ENCODE measurements around the gene IL11. TPM values are rescaled to one million over a fixed set of nuclear protein-coding genes. Genes with fewer than 3 reads are reported as not detected.

IL11 gene
- total and polyA plus RNA-seq, 5 donors, result not detected

DNA sequence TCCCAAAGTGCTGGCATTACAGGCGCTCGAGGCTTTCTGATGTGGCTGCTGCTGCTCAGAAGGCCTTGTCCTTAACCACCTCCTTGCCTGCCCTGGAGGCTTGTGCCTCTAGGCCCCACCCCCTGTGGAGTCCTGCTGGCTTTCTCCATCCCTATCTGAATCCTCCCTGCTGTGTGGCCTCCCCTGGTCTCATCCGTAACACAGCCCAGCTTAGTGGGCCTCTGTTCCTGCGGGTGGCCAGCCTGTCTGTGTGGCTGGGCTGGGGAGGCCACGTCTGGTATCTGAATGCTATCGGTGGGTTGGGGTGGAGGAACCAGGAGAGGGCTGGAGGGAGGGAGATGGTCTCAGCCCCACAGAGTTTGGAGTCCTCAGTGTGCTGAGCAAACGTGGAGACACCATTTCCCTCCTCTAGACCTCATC lies 20.2 kb upstream of the IL11 start:
- peak in 1 of 3 donors; percentile 31 for DNase-seq
- no peak for ATAC-seq
- Histone ChIP-seq H3K27ac (ENCODE audit: low read length) (no peak overlapping the region), H3K4me3 (ENCODE audit: low read length) (no peak overlapping the region), H3K4me1 (ENCODE audit: control insufficient read depth, insufficient read depth, low read length) (peaks cover 12% of the 10 kb centered on the region), H3K27me3 (ENCODE audit: control insufficient read depth, insufficient read depth) (no peaks in the 10 kb centered on the region), H3K9me3 (ENCODE audit: control insufficient read depth, low read length) (no peaks in the 10 kb centered on the region)
- intact Hi-C loops (cut with DNase I), result no loop called here
- WGBS, result 66% methylated on average over 7 of the region's 7 CpGs

DNA sequence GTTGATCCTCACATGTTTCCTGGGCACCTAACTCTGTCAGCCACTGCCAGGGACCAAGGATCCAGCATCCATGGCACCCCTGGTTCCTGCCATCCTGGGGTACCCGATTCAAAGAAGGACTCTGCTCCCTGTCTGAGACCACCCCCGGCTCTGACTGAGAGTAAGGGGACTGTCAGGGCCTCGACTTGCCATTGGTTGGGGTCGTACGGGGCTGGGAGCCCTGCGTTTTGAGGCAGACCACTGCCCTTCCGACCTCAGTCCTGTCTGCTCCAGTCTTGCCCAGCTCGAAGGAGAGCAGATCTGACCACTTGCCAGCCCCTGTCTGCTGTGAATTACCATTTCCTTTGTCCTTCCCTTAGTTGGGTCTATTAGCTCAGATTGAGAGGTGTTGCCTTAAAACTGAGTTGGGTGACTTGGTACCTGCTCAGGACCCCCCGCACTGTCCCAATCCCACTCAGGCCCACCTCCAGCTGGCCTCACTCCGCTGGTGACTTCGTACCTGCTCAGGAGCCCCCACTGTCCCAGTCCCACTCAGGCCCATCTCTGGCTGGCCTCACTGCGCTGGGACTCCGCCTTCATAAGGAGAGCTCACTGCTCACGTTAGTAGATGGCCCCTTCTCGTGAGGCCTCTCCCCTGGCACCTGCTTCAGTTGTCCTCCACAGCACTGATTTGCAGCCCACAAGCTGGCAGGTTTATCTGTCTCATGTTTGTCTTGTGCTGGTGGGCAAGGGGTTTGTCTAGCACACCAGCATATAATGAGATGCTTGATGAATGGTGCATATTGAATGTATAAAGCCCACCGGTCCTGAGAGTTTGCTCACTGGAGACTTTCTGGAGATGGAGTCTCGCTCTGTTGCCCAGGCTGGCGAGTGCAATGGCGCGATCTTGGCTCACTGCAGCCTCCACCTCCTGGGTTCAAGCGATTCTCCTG lies 19.4 kb upstream of the IL11 start:
- intact Hi-C loops (cut with DNase I), result loop anchor here in 1 of 4 donors (5.0 kb wide), 1 partner anchor 87 kb away; no protein-coding TSS in a partner anchor
- no peak for ATAC-seq
- H3K4me3 ChIP-seq (ENCODE audit: low read length), result no peak overlapping the region
- H3K27ac ChIP-seq (ENCODE audit: low read length), result no peak overlapping the region
- H3K27me3 ChIP-seq (ENCODE audit: control insufficient read depth, insufficient read depth), result no peaks in the 10 kb centered on the region
- H3K4me1 ChIP-seq (ENCODE audit: control insufficient read depth, insufficient read depth, low read length), result peaks cover 12% of the 10 kb centered on the region
- peak in 1 of 3 donors; percentile 38 for DNase-seq
- WGBS, result 81% methylated on average over 21 of the region's 21 CpGs
- H3K9me3 ChIP-seq (ENCODE audit: control insufficient read depth, low read length), result no peaks in the 10 kb centered on the region

DNA sequence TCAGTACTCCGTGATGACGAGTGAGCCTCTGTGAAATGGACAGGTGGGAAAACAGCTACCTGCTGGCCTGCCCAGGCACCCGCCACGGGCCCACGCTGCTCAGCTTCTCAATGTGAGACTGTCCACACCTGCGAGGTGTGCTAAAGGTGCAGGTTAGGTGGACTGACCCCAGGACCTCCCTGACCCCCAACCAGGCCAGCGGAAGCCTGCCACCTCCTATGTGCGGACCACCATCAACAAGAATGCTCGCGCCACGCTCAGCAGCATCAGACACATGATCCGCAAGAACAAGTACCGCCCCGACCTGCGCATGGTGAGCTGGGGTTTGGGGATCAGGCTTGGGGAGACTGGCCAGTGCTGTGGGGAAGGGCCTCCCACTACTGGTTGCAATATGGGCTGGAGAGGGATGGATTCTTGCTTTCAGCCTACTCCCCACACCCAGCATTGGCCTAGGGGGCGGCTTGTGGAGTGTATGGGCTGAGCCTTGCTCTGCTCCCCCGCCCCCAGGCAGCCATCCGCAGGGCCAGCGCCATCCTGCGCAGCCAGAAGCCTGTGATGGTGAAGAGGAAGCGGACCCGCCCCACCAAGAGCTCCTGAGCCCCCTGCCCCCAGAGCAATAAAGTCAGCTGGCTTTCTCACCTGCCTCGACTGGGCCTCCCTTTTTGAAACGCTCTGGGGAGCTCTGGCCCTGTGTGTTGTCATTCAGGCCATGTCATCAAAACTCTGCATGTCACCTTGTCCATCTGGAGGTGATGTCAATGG lies 17.7 kb upstream of the IL11 start:
- intact Hi-C loops (cut with DNase I), result loop anchor here in 1 of 4 donors (5.0 kb wide), 1 partner anchor 86 kb away; no protein-coding TSS in a partner anchor
- Histone ChIP-seq H3K27me3 (ENCODE audit: control insufficient read depth, insufficient read depth) (no peaks in the 10 kb centered on the region), H3K4me1 (ENCODE audit: control insufficient read depth, insufficient read depth, low read length) (peaks cover 12% of the 10 kb centered on the region), H3K9me3 (ENCODE audit: control insufficient read depth, low read length) (no peaks in the 10 kb centered on the region), H3K27ac (ENCODE audit: low read length) (no peak overlapping the region), H3K4me3 (ENCODE audit: low read length) (no peak overlapping the region)
- WGBS, result 82% methylated on average over 24 of the region's 24 CpGs
- ATAC-seq (no peak), DNase-seq (peak in 2 of 3 donors; percentile 48 to 55)

DNA sequence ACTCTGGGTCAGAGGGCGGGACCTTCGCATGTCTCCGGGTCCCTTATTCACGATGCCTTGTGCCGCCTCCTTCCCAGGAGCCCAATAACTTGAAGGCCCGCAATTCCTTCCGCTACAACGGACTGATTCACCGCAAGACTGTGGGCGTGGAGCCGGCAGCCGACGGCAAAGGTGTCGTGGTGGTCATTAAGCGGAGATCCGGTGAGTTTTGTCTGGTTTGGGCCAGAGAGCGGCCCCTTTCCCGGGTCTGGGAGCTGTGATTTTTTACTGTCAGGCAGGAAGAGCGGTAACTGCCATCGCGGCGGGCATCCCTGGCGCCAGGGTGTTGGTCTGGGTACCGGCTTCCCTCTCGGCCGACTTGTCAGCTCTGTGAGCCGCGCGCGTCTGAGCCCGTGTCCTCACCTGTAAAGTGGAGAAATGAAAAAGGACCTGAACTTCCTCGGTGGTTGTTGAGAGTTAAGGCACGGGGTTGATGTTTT lies 16.3 kb upstream of the IL11 start:
- H3K9me3 ChIP-seq (ENCODE audit: control insufficient read depth, low read length), result no peaks in the 10 kb centered on the region
- no peak for ATAC-seq
- 4% methylated on average over 33 of the region's 33 CpGs for WGBS
- H3K4me1 ChIP-seq (ENCODE audit: control insufficient read depth, insufficient read depth, low read length), result peaks cover 12% of the 10 kb centered on the region
- H3K27me3 ChIP-seq (ENCODE audit: control insufficient read depth, insufficient read depth), result no peaks in the 10 kb centered on the region
- intact Hi-C loops (cut with DNase I), result loop anchor here in 1 of 4 donors (5.0 kb wide), 1 partner anchor 84 kb away; no protein-coding TSS in a partner anchor
- DNase-seq, result peak in 2 of 3 donors; percentile 47 to 55
- peak overlapping the region; percentile 94 for H3K27ac ChIP-seq (ENCODE audit: low read length)
- peak overlapping the region; percentile 94 for H3K4me3 ChIP-seq (ENCODE audit: low read length)

DNA sequence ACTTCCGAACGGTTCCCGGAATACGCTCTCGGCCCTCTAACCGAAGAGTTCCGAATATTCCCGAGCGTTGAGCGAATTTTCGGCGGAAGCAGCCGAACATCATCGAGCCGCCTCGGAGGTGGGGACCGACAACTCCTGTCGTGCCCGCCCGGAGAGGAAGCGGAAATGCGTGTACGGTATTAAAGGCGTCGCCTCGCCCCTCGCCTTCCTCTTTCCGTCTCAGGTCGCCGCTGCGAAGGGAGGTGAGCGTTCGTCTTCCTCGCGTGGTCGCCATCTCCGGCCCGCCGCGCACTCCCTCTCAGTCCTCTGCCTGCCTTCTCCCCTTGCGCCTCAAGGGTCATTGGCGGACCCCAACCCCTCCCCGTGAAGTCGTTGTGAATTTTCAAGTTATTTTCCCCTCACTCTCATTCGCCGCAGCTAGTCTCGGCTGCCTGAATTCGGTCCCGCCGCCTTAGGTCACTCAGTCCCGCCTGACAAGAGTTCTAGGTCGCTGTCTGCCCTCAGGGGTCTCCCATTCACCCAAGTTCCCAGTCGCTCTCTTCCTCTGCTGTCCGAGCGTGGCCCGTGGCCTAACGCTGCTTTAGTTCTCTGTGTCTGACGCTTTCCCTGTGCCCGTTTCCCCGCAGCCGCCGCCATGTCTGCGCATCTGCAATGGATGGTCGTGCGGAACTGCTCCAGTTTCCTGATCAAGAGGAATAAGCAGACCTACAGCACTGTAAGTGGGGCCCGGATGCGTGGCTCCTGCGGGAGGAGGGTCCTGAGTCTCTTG lies 15.6 kb upstream of the IL11 start, which contains the start of gene RPL28:
TSS of gene RPL28 (plus strand) at position 209 of the 769 bp plus-strand sequence. CDS start at position 635, 426 bp downstream.
- under 1% methylated on average over 68 of the region's 68 CpGs for WGBS
- Histone ChIP-seq H3K27me3 (ENCODE audit: control insufficient read depth, insufficient read depth) (no peaks in the 10 kb centered on the region), H3K27ac (ENCODE audit: low read length) (peak within 1 kb of the TSS; percentile 99), H3K9me3 (ENCODE audit: control insufficient read depth, low read length) (no peaks in the 10 kb centered on the region), H3K4me3 (ENCODE audit: low read length) (peak within 1 kb of the TSS; percentile 94), H3K4me1 (ENCODE audit: control insufficient read depth, insufficient read depth, low read length) (peaks cover 12% of the 10 kb centered on the region)
- intact Hi-C loops (cut with DNase I), result loop anchor here in 1 of 4 donors (5.0 kb wide), 1 partner anchor 84 kb away; no protein-coding TSS in a partner anchor
- DNase-seq (peak; percentile 98 to 99 (median 99)), ATAC-seq (peak; percentile 92 to 93)

DNA sequence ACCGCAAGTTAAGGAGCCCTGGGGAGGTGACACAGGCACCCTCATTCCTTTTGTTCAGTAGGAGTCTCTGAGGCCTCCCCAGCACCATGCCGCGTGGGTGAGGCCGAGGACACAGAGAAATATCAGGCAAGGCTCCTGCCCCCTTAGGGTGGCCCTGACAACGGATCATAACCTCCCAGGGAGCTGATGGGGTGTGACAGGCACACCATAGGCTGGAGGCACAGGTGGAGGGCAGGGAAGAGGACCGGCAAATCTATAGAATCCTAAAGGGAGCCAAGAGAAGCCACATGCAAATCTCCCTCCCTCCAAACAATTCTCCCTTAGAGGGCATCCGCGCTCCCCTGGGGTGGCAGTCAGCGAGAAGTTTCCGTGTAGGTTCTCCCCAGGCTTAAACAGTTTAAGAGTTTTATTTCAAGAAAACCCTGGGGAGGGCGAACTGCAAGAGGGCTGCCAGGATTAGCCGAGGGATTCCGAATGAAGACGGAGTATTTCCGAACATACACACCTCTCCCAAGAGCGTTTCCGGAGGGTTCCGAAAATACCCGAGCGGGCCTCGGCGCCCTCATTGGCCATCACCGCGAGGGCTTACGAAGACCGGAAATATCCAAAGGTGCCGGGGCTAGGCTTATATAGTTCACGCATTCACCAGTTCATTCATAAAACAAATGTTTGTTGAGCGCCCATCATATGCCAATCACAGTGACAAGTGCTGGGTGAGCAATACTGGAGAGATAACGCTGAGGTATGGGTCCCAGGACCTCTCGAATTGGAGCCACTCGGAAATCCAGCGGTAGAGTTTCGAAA lies 14.9 kb upstream of the IL11 start:
- ATAC-seq (peak; percentile 91), DNase-seq (peak; percentile 97 to 100 (median 99))
- Histone ChIP-seq H3K9me3 (ENCODE audit: control insufficient read depth, low read length) (no peaks in the 10 kb centered on the region), H3K27ac (ENCODE audit: low read length) (peak overlapping the region; percentile 99), H3K4me3 (ENCODE audit: low read length) (peak overlapping the region; percentile 49), H3K4me1 (ENCODE audit: control insufficient read depth, insufficient read depth, low read length) (peaks cover 12% of the 10 kb centered on the region), H3K27me3 (ENCODE audit: control insufficient read depth, insufficient read depth) (no peaks in the 10 kb centered on the region)
- 6% methylated on average over 34 of the region's 34 CpGs for WGBS
- intact Hi-C loops (cut with DNase I), result loop anchor here in 2 of 4 donors (5.0 kb wide), 2 partner anchors 43 to 83 kb away; no protein-coding TSS in a partner anchor

DNA sequence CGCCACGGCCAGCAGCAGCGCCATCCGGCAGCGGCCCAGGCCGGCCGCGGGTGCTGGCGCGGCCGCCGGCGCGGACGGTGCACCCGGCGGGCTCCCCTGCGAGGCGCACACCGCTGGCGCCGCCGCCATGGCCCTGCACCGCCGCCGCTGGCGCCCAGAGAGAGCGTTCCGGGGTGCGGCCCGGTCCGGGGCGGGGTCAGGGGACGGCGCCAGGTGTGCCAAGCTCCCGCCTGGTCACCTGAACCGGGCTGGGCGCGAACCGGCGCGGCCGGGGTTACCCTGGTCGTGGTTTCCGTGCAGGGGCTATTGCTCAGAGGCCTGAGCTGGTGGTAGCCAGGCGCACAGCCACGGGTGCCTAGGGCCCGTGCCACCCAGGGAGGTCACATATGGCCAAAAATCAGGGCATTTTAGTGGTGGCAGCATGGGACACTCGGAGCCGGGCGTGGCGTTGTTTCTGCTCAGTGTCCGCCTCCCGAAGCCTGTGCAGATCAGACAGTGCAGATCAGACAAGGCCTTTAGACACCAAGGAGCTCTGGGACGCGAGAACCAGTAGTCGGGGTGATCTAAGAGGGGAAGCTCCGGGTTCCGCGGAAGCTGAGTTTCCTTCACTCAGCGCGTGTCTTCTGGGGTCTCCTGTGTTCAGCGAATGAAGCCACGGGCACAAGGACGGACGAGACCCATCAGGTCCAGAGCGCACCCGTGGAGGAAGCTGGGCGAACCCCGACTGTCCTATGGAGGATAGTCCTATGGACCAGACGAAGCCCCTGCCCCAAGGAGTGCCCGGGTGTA lies 14.1 kb upstream of the IL11 start, which contains the start of gene TMEM238:
TSS of gene TMEM238 (minus strand) at position 162 of the 789 bp plus-strand sequence. CDS start at position 129, 33 bp downstream.
- DNase-seq (peak; percentile 32 to 75 (median 72)), ATAC-seq (no peak)
- peak within 1 kb of the TSS; percentile 56 for H3K4me3 ChIP-seq (ENCODE audit: low read length)
- no peaks in the 10 kb centered on the region for H3K9me3 ChIP-seq (ENCODE audit: control insufficient read depth, low read length)
- 23% methylated on average over 72 of the region's 72 CpGs for WGBS
- H3K27ac ChIP-seq (ENCODE audit: low read length), result peak within 1 kb of the TSS; percentile 99
- H3K27me3 ChIP-seq (ENCODE audit: control insufficient read depth, insufficient read depth), result no peaks in the 10 kb centered on the region
- H3K4me1 ChIP-seq (ENCODE audit: control insufficient read depth, insufficient read depth, low read length), result peaks cover 12% of the 10 kb centered on the region
- intact Hi-C loops (cut with DNase I), result loop anchor here in 1 of 4 donors (5.0 kb wide), 2 partner anchors 42 to 82 kb away; no protein-coding TSS in a partner anchor

DNA sequence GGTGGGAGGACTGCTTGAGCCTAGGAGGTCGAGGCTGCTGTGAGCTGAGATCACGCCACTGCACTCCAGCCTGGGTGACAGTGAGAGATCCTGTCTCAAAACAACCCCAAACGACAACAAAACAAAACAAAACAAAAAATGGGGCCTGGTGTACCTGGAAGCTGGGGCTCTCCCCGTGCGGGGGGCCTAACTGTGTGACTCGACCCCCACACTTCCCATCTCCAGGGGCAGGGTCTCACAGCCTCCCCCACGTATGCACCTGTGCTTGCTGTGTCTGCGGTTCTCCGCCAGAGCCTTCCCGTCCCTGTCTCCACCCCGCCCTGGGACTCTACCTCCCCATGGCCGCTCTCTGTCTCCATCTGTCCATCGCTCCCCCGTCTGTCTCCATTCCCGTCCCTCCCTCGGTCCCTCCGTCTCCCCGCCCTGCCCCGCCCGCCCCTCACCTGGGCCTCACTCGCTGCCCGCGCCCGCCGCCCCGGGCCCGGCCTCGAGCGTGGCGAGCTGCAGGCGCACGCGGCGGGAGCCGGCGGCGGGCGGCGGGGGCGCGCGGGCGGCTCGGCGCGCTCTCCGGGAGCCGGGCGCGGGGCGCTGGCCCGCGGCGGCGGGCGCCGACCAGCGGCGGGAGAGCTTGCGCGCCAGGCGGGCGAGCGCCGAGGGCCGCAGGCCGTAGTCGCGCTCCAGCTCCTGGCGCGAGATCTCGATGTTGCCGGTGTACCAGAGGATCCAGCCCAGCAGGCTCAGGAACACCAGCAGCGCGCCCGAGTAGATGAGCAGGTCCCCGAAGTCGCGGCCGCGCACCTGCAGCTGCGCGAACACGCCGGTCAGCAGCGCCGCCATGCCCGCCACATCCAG lies 13.2 kb upstream of the IL11 start:
- intact Hi-C loops (cut with DNase I), result loop anchor here in 1 of 4 donors (5.0 kb wide), 2 partner anchors 41 to 81 kb away; no protein-coding TSS in a partner anchor
- Histone ChIP-seq H3K27ac (ENCODE audit: low read length) (peak overlapping the region; percentile 99), H3K9me3 (ENCODE audit: control insufficient read depth, low read length) (no peaks in the 10 kb centered on the region), H3K4me3 (ENCODE audit: low read length) (peak overlapping the region; percentile 56), H3K4me1 (ENCODE audit: control insufficient read depth, insufficient read depth, low read length) (peaks cover 10% of the 10 kb centered on the region), H3K27me3 (ENCODE audit: control insufficient read depth, insufficient read depth) (no peaks in the 10 kb centered on the region)
- WGBS, result 4% methylated on average over 88 of the region's 88 CpGs
- no peak for ATAC-seq
- DNase-seq, result peak; percentile 59 to 81 (median 79)
